Measurements from ENCODE around the gene CCDC146. TPM values are rescaled to one million over a fixed set of nuclear protein-coding genes. Genes with fewer than 3 reads are reported as not detected.
A peak's percentile ranks its signal among the peaks of the same experiment; 100 is the strongest.
"Not testable (repeated sequence)": the region's sequence is repeated elsewhere in the genome, so short reads cannot be mapped to it uniquely, and the experiment has no call there.

CCDC146 gene
- total RNA-seq, 1 donor from 2014 or later = 11.0 TPM

- intact Hi-C loops (cut with DNase I) = no loop called here
- ATAC-seq (no peak), DNase-seq (ENCODE audit: missing footprints) (no peak)
These were observed 143.9 kb downstream of the CCDC146 start for GRCh38 chr7:77266291-77266794.

- intact Hi-C loops (cut with DNase I) = no loop called here
- DNase-seq (ENCODE audit: missing footprints) = no peak
- ATAC-seq = peak; percentile 64
These were observed 147.1 kb downstream of the CCDC146 start for GRCh38 chr7:77269360-77270093.

- intact Hi-C loops (cut with DNase I) = no loop called here
- no peak for ATAC-seq
- no peak for DNase-seq (ENCODE audit: missing footprints)
These were observed 147.7 kb downstream of the CCDC146 start for GRCh38 chr7:77270094-77270480.

- intact Hi-C loops (cut with DNase I) = no loop called here
- no peak for DNase-seq (ENCODE audit: missing footprints)
- no peak for ATAC-seq
These were observed 149.4 kb downstream of the CCDC146 start for GRCh38 chr7:77271766-77272165.

GRCh38 chr7:77275663-77276062, 153.2 kb downstream of the CCDC146 start:
- ATAC-seq; intact Hi-C loops (cut with DNase I); DNase-seq (ENCODE audit: missing footprints): not testable (repeated sequence)

GRCh38 chr7:77276120-77276519, 153.7 kb downstream of the CCDC146 start:
- intact Hi-C loops (cut with DNase I) = no loop called here
- ATAC-seq (no peak), DNase-seq (ENCODE audit: missing footprints) (no peak)

- intact Hi-C loops (cut with DNase I) = no loop called here
- ATAC-seq (peak; percentile 62), DNase-seq (ENCODE audit: missing footprints) (peak; percentile 69)
These were observed 159.5 kb downstream of the CCDC146 start for GRCh38 chr7:77281780-77282478.

GRCh38 chr7:77282897-77283296, 160.5 kb downstream of the CCDC146 start:
- intact Hi-C loops (cut with DNase I) = no loop called here
- DNase-seq (ENCODE audit: missing footprints) (no peak), ATAC-seq (no peak)

- ATAC-seq (no peak), DNase-seq (ENCODE audit: missing footprints) (no peak)
- intact Hi-C loops (cut with DNase I) = no loop called here
These were observed 161.6 kb downstream of the CCDC146 start for GRCh38 chr7:77284005-77284404.

DNA sequence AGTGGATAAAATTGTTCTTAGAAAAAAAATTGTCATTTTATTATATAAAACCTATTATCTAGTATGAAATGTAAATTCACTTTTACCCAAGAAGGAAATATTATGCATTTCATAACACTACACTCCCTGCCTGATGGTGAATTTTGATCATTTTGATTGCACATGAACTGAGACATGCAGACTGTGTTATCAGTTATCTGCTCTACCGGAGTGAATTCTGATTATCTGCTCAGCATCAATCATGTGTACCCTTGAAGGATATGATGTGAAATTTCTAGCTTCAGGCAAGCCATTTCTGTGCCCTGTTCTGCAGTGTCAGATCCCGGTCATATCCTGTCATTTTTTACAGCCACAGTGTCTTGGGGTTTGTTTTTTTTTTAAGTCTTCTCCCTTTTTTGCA, 162.2 kb downstream of the CCDC146 start:
- ATAC-seq (no peak), DNase-seq (ENCODE audit: missing footprints) (no peak)
- intact Hi-C loops (cut with DNase I) = no loop called here

GRCh38 chr7:77288676-77289320, 166.4 kb downstream of the CCDC146 start:
- intact Hi-C loops (cut with DNase I) = no loop called here
- ATAC-seq (no peak), DNase-seq (ENCODE audit: missing footprints) (no peak)

- DNase-seq (ENCODE audit: missing footprints) (no peak), ATAC-seq (no peak)
- intact Hi-C loops (cut with DNase I) = no loop called here
These were observed 167.0 kb downstream of the CCDC146 start for GRCh38 chr7:77289387-77289786.

GRCh38 chr7:77290425-77290824, 168.0 kb downstream of the CCDC146 start:
- DNase-seq (ENCODE audit: missing footprints) (no peak), ATAC-seq (no peak)
- intact Hi-C loops (cut with DNase I) = no loop called here

GRCh38 chr7:77293046-77293445, 170.6 kb downstream of the CCDC146 start:
- intact Hi-C loops (cut with DNase I) = no loop called here
- ATAC-seq = no peak
- no peak for DNase-seq (ENCODE audit: missing footprints)

GRCh38 chr7:77295549-77295948, 173.1 kb downstream of the CCDC146 start:
- DNase-seq (ENCODE audit: missing footprints) = no peak
- intact Hi-C loops (cut with DNase I) = no loop called here
- ATAC-seq = no peak

GRCh38 chr7:77306231-77307067, 184.0 kb downstream of the CCDC146 start:
- intact Hi-C loops (cut with DNase I) = no loop called here
- no peak for ATAC-seq
- no peak for DNase-seq (ENCODE audit: missing footprints)

DNA sequence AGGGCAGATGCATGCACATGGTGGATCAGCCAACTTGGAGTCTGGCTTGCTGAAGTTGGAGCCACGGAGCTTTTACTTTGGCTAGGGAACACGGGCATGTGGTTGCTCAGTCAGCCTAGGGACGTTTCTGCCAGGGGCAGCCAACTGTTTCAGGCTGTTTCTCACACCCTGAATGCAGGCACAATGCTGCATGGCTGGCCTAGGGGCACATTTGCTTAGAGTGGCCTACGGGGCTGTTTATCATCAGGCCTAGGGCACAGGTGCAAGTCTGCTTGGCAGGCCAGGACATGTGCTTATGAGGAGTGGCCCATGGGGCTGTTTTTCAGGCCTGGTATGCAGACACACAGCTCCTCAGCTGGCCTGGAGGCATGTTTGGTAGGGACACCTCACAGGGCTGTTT, 186.4 kb downstream of the CCDC146 start:
- no peak for DNase-seq (ENCODE audit: missing footprints)
- intact Hi-C loops (cut with DNase I) = no loop called here
- ATAC-seq = peak; percentile 42

- intact Hi-C loops (cut with DNase I) = no loop called here
- DNase-seq (ENCODE audit: missing footprints) (no peak), ATAC-seq (no peak)
These were observed 187.4 kb downstream of the CCDC146 start for GRCh38 chr7:77309714-77310220.

DNA sequence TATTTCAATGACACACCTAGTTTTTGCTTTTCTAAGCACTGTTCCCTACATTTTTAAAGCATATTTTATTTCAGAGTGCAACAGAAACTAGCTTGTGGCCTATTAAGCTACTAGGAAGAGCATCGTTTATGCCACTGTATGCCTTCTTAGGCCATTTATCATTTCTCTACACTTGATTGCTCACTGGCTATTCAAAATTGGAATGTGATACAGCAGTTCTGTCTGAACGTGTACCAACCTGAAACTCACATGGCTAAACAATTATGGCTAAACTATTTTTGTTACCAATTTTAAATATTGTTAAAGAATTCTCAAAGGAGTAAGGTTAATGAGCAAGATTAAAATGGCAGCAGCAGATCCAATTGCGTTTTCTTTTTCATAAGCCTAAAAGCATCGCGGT, 188.6 kb downstream of the CCDC146 start:
- ATAC-seq = no peak
- no peak for DNase-seq (ENCODE audit: missing footprints)
- intact Hi-C loops (cut with DNase I) = no loop called here
